Diencephalon (tissue), 1 donor: ENCODE measurements around the gene HPRT1. TPM values are rescaled to one million over a fixed set of nuclear protein-coding genes. Genes with fewer than 3 reads are reported as not detected.

ENCODE experiments used
- small RNA-seq: library from RNA; depleted of rRNA; stranded (forward); fragments of <200 nt; gene quantifications from one replicate; pipeline ENCODE3, GENCODE V24; 2014
- total RNA-seq: library from RNA; depleted of rRNA; stranded (reverse); fragments of >200 nt; gene quantifications from one replicate; pipeline ENCODE4 v1.2.3, GENCODE V29; 2014

Gene HPRT1, protein sequence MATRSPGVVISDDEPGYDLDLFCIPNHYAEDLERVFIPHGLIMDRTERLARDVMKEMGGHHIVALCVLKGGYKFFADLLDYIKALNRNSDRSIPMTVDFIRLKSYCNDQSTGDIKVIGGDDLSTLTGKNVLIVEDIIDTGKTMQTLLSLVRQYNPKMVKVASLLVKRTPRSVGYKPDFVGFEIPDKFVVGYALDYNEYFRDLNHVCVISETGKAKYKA
- 26.1 TPM for total RNA-seq

DNA sequence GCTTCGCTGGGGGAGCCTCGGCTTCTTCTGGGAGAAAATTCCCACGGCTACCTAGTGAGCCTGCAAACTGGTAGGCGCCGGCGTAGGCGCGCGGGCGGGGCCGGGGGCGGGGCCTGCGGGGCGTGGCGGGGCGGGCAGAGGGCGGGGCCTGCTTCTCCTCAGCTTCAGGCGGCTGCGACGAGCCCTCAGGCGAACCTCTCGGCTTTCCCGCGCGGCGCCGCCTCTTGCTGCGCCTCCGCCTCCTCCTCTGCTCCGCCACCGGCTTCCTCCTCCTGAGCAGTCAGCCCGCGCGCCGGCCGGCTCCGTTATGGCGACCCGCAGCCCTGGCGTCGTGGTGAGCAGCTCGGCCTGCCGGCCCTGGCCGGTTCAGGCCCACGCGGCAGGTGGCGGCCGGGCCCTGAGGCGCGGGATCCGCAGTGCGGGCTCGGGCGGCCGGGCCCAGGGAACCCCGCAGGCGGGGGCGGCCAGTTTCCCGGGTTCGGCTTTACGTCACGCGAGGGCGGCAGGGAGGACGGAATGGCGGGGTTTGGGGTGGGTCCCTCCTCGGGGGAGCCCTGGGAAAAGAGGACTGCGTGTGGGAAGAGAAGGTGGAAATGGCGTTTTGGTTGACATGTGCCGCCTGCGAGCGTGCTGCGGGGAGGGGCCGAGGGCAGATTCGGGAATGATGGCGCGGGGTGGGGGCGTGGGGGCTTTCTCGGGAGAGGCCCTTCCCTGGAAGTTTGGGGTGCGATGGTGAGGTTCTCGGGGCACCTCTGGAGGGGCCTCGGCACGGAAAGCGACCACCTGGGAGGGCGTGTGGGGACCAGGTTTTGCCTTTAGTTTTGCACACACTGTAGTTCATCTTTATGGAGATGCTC is at the start of gene HPRT1:
HPRT1 (plus strand) TSS at position 161 of the 857 bp plus-strand sequence; CDS start at position 308, 147 bp downstream.

Small RNA genes lying within 50 kb of the gene (small RNA-seq; reads per million reads assigned to genes)
- gene AC004383.1 (not detected), gene MIR450A1 (not detected), gene MIR450A2 (0.26 reads per million, percentile 9 among the genes with 10 or more reads in this experiment), gene MIR450B (16.1 reads per million, percentile 94 among the genes with 10 or more reads in this experiment), gene MIR503 (1.4 reads per million, percentile 82 among the genes with 10 or more reads in this experiment), gene MIR542 (5.0 reads per million, percentile 92 among the genes with 10 or more reads in this experiment)

Other genes with a start within 250 kb of the HPRT1 start
- 8.5 TPM for gene CCDC160, start 223.0 kb upstream of the HPRT1 start, total RNA-seq
- gene PHF6, start 86.9 kb upstream of the HPRT1 start, total RNA-seq: 69.9 TPM
- not detected for gene PLAC1, start 198.3 kb downstream of the HPRT1 start, total RNA-seq